HG02610 (cell line): ENCODE data around the gene SLAIN2.
A peak's percentile ranks its signal among the peaks of the same experiment; 100 is the strongest.
"Not testable (repeated sequence)": the region's sequence is repeated elsewhere in the genome, so short reads cannot be mapped to it uniquely, and the experiment has no call there.

Experiments
- ATAC-seq: cut with Tn5 transposase; IDR thresholded peaks from one replicate; pipeline ENCODE4 v1.9.1; 2021; ENCODE audit warnings: mild to moderate bottlenecking, moderate library complexity; ENCODE audit not compliant: unreplicated experiment

Gene SLAIN2

DNA sequence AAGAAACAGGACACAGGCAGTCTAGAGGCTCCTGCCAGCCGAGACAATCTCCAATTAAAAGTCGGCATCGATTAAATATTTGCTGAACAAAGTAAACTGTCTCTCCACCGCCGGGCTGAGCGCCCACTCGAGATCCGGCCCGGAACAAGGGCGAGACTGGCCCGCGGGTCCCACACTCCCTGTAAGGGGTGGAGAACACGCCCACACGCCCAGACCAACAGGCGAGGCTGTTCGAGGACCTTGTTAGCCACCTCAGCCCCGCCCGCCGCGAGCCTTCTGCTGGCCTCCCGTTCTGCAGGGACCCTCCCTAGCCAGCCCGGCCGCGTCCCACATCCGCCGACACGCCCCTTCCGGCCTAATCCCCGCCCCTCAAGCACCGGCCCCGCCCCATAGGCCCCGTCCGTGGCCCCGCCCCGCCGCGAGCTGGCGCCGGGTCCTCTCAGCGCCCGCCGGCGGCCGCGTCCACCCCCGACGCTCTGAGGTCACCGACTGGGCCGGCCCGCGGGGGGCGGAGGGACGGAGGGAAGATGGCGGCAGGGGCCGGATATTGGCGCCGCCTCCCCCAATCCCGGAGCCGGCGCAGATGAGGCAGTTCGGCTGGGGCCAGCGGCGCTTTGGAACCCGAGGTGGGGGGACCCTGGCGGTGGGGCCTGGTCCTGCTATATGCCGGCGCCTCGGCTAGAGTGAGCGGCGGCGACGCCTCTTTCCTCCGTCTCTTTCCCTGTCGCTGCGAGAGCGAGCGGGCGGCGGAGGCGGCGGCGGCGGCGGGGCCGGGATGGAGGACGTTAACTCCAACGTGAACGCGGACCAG, at the start of gene SLAIN2:
Gene SLAIN2 (plus strand): TSS at position 565 of the 811 bp plus-strand sequence. CDS start 211 bp downstream, at position 776.
- peak; percentile 91 for ATAC-seq

DNA sequence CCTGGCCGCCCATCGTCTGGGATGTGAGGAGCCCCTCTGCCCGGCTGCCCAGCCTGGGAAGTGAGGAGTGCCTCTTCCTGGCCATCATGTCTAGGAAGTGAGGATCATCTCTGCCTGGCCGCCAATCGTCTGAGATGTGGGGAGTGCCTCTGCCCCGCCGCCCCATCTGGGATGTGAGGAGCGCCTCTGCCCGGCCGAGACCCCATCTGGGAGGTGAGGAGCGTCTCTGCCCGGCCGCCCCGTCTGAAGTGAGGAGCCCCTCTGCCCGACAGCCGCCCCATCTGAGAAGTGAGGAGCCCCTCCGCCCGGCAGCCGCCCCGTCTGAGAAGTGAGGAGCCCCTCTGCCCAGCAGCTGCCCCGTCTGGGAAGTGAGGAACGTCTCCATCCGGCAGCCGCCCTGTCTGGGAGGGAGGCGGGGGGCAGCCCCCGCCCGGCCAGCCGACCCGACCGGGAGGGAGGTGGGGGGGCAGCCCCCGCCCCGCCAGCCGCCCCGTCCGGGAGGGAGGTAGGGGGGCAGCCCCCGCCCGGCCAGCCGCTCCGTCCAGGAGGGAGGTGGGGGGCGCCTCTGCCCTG, 49.0 kb upstream of the SLAIN2 start:
- not testable (repeated sequence) for ATAC-seq

DNA sequence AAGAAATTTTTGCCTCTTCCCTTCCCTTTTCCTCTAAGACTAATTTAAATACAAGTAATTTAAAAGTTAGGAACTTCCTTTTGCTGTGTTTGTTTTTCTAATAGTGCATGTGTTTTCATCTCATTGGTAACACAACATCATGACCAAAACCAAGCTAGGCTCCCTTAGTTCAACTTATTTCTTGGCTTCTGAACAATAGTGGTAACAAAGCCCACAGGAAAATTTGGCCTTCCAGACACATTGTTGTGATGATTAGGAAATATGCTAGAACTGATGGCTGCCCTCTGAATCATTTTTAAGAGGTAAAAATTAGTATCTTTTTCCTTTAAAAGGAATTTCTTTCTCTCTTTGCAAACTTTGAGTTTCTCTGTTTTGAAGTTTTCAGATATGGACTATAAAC, 46.2 kb upstream of the SLAIN2 start:
- ATAC-seq: no peak

DNA sequence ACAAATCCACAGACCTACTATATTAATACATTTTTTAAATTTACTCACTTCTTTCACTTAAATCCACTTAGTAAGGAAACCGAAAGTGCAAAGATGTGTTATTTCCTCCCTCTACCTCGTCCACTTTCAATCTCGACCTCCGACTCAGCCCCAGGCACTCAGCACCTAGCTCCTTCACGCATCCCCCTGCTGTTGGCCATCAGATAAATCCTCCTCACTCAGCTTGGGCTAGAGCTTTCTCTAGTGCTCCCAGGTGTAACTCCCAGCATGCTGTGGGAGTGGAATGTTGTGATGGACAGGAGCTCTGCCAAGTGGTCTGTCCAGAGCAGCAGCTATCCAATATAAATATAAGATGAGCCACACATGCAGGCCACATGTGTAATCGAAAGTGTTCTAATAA, 45.0 kb upstream of the SLAIN2 start:
- ATAC-seq: peak; percentile 92

DNA sequence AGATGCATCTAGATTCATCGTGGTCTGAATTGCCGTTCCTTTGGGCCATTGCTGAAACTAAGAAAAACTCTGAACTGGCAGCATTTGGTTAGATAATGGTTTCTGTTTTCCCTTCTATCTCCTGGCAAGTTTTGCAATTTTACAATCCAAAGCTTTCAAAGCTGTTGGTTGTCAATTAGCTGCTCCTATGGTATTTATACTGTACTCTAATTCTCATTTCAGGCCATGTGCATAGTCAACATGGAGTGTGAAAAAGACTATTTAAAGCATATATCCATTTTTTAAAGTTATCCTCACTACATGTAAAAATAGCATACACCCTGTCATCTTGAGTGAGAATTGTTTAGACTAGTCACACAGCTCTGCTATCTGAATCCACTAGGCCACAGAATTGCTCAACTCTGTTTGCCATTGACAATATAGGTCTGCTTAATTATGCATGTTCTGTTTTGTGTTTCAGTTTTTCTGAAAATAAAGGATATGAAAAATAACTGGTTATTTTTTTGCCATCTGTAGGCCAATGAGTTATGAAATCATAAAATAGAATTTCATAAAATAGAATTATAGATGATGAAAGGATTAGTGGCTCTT, 44.0 kb upstream of the SLAIN2 start:
- no peak for ATAC-seq

DNA sequence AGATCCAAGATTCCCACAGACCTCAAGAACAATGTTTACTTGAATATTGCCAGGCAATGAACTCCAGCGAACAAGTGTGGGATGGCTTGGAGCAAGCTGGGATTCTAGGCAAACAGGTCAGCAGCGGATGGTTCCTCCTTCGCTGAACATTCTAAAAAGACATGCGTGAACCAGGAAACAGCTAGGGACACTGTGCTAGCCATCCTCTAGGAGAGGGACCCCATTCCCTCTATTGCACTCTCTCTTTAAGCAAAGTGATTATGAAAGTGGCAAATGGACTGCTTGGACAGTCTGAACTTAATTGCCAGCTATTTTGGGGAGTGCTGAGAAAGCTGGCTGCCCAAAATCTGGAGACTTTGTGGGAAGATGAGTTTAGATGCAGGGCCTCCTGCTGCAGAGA, 41.8 kb upstream of the SLAIN2 start:
- no peak for ATAC-seq

DNA sequence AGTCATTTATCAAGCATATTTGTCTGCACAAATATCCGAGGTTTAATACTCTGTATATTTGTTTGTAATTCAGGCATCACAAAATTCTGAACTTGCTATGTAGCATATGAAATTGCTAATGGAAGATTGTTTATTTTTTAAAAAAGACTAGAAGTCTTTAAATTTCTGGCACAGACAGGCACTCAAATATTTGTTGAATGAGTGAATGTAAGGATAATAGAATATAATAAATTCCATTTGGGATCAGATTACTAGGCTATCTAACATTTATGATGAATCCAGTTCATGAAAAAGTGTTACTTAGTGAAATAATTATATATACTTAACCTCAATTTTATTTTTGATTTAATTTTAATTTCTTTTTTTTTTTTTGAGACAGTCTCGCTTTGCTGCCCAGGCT, 41.3 kb upstream of the SLAIN2 start:
- no peak for ATAC-seq

DNA sequence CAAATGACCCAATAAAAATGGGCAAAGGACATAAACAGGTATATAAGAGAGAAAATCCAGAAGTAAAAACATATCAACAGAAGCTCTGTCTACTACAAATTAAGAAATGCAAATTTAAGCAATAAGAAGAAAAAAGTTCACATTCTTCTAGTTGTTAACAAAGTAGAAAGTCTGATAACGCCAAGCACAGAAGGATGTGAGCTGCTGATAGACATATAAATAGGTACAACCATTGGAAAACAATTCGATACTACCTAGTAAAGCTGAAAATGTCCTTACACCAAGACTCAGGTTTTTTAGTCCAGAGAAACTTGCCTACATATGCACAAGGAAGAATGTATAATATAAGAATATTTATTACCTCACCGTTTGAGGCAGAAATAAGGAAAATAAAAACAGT, 35.8 kb upstream of the SLAIN2 start:
- ATAC-seq: no peak

DNA sequence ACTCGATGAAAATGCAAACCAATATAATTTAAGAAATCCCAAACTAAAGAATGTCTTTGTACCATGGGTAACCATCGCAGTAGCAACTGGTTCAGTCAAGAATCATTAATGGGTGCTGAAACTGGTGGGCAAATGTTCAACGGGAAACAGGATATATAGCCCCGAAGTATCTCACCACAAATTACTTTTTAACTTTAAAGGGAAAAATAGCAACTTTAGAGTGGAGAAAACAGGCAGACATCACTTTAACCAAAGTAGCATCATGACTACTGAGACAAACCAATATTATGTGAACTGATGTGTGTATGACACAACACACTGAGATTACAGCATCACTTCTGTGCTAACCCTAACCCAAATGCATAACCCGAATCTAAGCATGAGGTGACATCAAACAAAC, 33.8 kb upstream of the SLAIN2 start:
- ATAC-seq: no peak

DNA sequence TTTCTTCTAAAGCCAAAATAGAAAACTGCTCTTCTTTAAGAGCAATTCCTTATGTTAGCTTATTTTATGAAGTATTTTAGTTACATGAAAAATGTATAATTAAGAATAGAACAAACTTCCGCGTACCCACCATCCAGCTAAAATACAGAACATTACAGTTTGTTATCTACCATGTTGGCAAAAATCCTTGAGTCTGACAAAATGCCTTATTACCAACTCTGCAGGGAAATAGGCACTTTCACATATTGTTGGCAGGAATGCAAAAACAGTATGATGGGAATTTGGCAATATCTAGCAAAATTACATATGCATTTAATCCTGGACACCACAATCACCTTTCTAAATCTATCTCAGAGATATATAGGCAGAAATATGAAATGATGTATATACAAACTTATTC, 32.4 kb upstream of the SLAIN2 start:
- no peak for ATAC-seq

DNA sequence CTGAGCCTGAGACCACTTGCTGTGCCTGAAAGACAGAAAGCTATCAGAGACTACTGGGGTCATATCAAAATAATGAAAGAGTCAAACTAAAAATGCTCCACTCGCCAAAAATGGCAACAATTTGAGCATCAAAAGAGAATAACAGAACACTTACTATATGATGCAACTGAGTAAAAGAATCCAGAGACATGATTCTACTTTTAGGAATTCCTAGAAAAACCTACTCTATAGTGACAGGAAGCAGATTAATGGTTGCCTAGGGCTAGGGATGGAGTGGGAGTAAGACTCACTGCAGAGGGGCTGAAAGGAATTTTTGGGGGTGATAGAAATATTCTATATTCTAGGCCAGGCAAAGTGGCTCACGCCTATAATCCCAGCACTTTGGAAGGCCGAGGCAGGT, 29.4 kb upstream of the SLAIN2 start:
- ATAC-seq: no peak

DNA sequence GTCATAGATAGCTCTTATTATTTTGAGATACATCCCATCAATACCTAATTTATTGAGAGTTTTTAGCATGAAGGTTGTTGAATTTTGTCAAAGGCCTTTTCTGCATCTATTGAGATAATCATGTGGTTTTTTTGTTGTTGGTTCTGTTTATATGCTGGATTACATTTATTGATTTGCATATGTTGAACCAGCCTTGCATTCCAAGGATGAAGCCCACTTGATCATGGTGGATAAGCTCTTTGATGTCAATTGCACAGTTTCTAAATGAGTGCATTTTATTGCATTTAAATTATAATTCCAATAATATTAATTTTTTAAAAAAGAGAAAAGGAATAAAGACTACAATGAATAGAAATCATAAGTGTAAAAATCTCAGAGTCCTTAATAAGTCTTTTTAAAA, 26.6 kb upstream of the SLAIN2 start:
- not testable (repeated sequence) for ATAC-seq

DNA sequence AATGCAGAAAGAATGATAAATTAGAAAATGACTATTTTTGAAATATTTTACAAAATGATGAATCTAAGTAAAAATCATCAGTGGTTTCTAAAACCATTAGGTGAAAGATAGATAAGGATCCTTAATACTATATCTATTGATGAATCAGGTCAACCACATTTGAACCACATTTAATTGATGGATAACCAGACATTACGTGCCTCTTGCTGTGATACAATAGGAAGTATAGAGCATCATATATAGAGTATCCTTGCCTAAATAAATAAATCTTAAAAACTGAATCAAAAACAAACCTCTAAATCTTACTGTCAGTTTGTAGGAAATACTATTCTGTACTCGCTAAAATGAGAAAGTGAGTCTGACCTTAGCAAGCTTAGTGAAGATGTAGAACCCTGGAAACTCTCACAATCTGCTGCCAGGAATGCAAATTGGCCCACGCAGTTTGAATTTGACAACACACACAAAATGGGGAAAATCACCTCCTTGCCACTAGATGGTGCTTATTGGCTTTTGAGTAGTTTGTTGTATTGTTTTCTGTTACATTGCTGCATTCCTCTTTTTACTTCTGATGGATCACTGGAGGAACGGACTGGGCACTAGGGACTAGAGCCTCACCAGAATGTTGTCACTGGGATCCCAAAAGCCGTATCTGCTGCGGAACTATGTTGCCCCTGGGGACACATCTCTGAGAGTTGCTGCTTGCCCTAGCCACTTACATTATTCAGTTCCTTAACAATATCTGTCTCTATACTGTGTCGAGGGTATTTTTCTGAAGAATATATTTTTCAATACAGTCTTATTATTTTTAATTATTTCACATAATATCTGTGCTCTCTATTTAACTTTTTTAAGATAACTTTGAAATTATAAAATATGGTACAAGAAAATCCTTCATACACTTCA, 25.4 kb upstream of the SLAIN2 start:
- peak; percentile 75 for ATAC-seq

DNA sequence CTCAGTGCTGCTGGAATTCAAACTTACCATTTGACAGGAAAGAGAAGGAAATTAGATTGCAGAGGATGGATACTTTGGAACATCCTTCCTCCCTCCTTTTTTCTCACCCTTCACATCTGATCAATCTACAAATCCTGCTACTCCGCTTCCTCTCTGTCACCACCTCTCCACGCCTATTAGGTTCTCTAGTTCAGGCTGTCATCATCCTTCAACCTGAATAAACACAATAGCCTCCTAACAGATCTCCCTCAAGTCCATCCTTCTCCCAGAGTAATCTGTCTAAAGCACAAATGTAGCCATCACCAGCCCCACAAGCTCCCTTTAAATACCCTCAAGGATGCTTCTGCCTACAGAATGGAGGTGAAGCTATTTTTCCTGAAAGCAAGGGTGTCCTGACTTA, 20.0 kb upstream of the SLAIN2 start:
- ATAC-seq: no peak

DNA sequence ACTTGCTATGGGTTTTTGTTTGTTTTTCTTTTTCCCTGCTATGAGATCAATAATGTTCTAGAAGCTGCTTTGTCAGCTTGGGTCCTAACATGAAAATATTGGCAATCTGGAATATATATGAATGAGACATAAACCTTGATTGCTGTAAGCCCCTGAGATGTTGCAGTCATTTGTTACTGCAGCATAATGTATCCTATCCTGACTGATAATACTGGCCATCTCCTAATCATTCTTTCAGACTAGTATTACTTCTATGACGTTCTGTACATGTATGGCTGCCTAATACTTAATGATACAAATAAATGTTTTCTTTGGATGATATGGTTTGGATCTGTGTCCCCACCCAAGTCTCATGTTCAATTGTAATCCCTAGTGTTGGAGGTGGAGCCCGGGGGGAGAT, 19.3 kb upstream of the SLAIN2 start:
- no peak for ATAC-seq

DNA sequence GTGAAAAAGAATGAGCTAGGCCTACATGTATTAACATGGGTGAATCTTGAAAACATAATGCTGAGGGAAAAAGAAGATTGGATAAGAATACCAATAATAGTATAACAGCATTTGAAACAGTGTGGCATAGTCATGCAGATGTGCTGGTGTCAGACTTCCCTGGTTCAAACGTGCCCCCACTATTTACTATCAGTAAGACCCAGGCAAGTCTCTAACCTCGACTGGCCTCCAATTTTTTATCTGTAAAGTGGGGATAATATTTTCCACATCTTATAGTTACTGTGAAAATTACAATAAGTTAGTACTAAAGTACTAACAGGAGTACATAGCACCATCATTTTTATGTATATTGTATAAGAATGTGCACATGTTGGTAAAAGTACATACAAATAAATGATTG, 17.0 kb upstream of the SLAIN2 start:
- no peak for ATAC-seq

DNA sequence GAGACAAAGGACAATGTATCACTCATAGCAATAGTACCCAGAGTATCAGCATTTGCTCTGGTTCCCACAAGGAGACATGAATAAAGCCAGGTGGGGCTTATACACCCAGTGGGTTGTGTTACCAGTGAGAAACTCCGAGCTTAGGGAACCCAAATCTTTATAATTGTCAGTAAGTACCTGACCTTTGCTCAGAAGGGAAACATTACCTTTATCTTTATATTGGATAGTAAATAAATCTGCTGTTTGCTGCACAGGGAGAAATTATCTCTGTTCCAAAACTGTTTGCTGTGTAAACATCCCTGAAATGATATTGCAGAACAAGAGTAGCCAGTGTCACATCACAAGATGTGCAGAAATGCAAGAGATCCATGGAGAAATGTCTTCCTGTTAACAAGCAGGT, 12.1 kb upstream of the SLAIN2 start:
- ATAC-seq: no peak

DNA sequence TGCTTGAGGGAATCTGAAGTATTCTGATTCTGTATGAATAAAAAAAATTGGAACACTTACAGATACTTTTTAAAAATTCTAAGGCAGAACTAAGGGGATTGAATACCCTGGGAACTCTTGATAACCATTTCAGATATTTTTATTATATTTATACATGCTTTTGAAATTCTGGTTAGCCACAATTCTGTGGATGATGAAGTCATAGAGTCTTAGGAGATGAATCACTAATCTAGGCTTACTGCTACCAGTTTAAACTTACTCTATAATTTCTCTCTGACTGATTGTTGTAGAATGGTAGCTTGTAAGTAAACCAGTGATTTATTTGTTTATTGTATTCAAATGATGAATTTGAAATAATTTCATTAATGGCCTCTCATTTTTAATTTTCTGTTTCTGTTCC, 11.4 kb upstream of the SLAIN2 start:
- no peak for ATAC-seq

DNA sequence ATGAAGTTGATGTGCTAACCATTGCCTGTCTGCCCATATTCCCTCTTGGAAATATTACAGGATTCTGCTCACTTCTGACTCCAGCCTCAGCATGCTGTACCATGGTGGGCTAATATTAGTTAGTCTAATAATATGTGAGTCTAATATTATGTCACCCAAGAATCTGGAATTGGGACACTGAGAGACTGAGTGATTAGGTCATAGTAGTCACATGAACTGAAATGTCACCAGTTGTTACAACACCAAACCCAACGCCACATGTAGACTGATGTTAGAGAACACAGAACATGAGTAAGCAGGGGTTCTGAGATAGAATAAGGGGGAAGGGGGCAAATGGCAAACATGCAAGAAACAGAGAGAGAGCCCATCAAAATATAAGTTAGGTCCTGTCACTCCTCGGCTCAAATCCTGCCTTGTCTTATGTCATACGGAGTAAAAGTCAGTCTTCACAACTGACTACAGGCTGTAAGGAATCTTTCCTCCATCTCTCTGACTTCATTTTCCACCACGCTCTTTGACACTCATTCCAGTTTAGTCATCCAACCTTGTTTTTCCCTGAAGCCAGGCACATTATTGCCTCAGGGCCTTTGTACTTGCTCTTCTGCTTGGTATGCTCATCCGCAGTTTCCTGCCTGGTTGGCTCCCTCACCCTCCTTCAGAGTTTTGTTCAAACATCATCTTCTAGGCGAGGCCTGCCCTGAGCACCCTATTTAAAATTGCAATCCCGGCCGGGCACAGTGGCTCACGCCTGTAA, 9.6 kb upstream of the SLAIN2 start:
- no peak for ATAC-seq

DNA sequence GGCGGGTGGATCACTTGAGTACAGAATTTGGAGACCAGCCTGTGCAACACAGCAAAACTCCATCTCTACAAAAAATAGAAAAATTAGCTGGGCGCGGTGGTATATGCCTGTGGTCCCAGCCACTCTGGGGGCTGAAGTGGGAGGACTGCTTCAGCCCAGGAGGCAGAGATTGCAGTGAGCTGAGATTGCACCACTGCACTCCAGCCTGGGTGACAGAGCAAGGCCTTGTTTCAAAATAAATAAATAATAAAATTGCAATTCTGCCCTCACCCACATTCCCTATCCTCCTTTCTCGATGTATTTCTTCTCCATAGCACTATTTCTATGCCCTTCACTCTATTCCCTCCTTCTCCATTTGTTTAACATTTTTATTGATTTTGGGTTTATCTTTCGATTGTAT, 8.7 kb upstream of the SLAIN2 start:
- no peak for ATAC-seq

DNA sequence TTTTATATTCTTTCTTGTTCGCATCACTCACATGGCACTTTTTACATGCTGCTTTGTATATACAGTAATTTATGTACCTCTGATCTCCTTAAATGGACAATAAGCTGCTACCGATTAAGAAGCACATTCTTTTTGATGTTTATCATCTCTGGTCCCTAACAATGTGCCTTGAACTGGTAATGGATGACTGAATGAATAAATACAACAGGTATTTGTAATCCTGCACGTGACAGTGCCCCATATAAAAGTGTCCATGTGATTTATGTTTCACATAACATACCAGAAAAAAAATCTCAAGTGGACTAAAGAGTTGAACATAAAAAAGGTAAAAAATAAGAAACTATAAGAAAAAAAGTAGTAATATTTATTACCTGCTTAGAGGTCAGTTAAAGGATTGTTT, 7.7 kb upstream of the SLAIN2 start:
- ATAC-seq: no peak
